ENCODE data around the gene SHOC2.
"Not testable (repeated sequence)": the region's sequence is repeated elsewhere in the genome, so short reads cannot be mapped to it uniquely, and the experiment has no call there.

Gene SHOC2

GRCh38 chr10:110901954-110902819 is 17.2 kb upstream of the SHOC2 start:
- FAIRE-seq = no peak

- no peak for FAIRE-seq
Observed at GRCh38 chr10:110903280-110904278, 15.8 kb upstream of the SHOC2 start.

- FAIRE-seq = no peak
Observed at GRCh38 chr10:110910138-110910537, 9.3 kb upstream of the SHOC2 start.

- no peak for FAIRE-seq
Observed at GRCh38 chr10:110912374-110912773, 7.0 kb upstream of the SHOC2 start.

GRCh38 chr10:110914431-110914830 is 5.0 kb upstream of the SHOC2 start:
- no peak for FAIRE-seq

- no peak for FAIRE-seq
Observed at GRCh38 chr10:110915035-110915434, 4.4 kb upstream of the SHOC2 start.

GRCh38 chr10:110915600-110915999 is 3.8 kb upstream of the SHOC2 start:
- FAIRE-seq = not testable (repeated sequence)

- FAIRE-seq = no peak
Observed at GRCh38 chr10:110916554-110917346, 2.7 kb upstream of the SHOC2 start.

- peak; percentile 66 for FAIRE-seq
Observed at GRCh38 chr10:110918269-110918642, 1.1 kb upstream of the SHOC2 start.

GRCh38 chr10:110918643-110919348 is 608 bp upstream of the SHOC2 start, which contains the start of gene BBIP1:
Gene BBIP1, minus strand, starts transcription at chr10:110919180. Its CDS starts 1,023 bp downstream, at chr10:110918157.
- FAIRE-seq = peak; percentile 97

- FAIRE-seq = no peak
Observed at GRCh38 chr10:110919971-110920881, 822 bp downstream of the SHOC2 start.

- no peak for FAIRE-seq
Observed at GRCh38 chr10:110923856-110924493, 4.6 kb downstream of the SHOC2 start.

GRCh38 chr10:110927461-110927860 is 8.1 kb downstream of the SHOC2 start:
- FAIRE-seq = no peak

GRCh38 chr10:110931769-110932381 is 12.5 kb downstream of the SHOC2 start:
- no peak for FAIRE-seq

GRCh38 chr10:110932505-110933180 is 13.2 kb downstream of the SHOC2 start:
- FAIRE-seq = no peak

GRCh38 chr10:110936757-110937156 is 17.4 kb downstream of the SHOC2 start:
- no peak for FAIRE-seq

- FAIRE-seq = no peak
Observed at GRCh38 chr10:110939419-110939818, 20.0 kb downstream of the SHOC2 start.

GRCh38 chr10:110944792-110945396 is 25.5 kb downstream of the SHOC2 start:
- FAIRE-seq = no peak

GRCh38 chr10:110946496-110946895 is 27.1 kb downstream of the SHOC2 start:
- no peak for FAIRE-seq
